Peyer's patch (tissue), 4 donors: ENCODE measurements around the gene JAM3. TPM values are rescaled to one million over a fixed set of nuclear protein-coding genes. Genes with fewer than 3 reads are reported as not detected.
A peak's percentile ranks its signal among the peaks of the same experiment; 100 is the strongest.

Experiments
- DNase-seq, 3 donors: peaks; one replicate each; pipeline ENCODE4 v3.0.0-alpha.2; 2017 to 2019
- H3K27ac ChIP-seq, 4 donors: fragments of 200-600 bp; sonication (generic); one replicate each; pipeline ENCODE4 v1.5.1; 2016 to 2019
- H3K27me3 ChIP-seq, 2 donors: fragments of 200-600 bp; sonication (generic); one replicate each; pipeline ENCODE4 v1.5.1; 2019
- H3K36me3 ChIP-seq, 3 donors: fragments of 200-600 bp; sonication (generic); one replicate each; pipeline ENCODE4 v1.5.1; 2016 to 2019
- H3K4me1 ChIP-seq, 4 donors: fragments of 200-600 bp; sonication (generic); one replicate each; pipeline ENCODE4 v1.5.1; 2016 to 2019
- H3K4me3 ChIP-seq, 4 donors: fragments of 200-600 bp; sonication (generic); 1 replicate in 3 of 4; 2 replicates in 1 of 4; pipeline ENCODE4 v1.5.1; 2016 to 2019; ENCODE audit warnings: mild to moderate bottlenecking in 1 of 4
- H3K9me3 ChIP-seq, 4 donors: fragments of 200-600 bp; sonication (generic); one replicate each; pipeline ENCODE4 v1.5.1; 2016 to 2019; ENCODE audit warnings: mild to moderate bottlenecking in 1 of 4
- CTCF ChIP-seq, 6 experiments: fragments of 450-650 bp in 4 of 6; fragments of 200-600 bp in 2 of 6; sonication (generic) in 1 of 6; IDR thresholded peaks; one replicate each; pipeline ENCODE4 v1.5.1; 2017 to 2019; ENCODE audit warnings: antibody characterized with exemption in 6 of 6, mild to moderate bottlenecking in 3 of 6, moderate library complexity in 1 of 6
- POLR2A ChIP-seq, 2 donors: fragments of 450-650 bp; IDR thresholded peaks; one replicate each; pipeline ENCODE4 v1.5.1; 2017; ENCODE audit warnings: antibody characterized with exemption in 2 of 2, mild to moderate bottlenecking in 2 of 2, moderate library complexity in 2 of 2
- total RNA-seq, 4 donors: library from RNA; depleted of rRNA; stranded (reverse); fragments of >200 nt; gene quantifications; one replicate each; pipeline ENCODE4 v1.1.0, GENCODE V29; 2016

Gene JAM3
- total RNA-seq, 4 donors from 2014 or later = 4.6 to 14.0 (median 8.5) TPM

- no peak for DNase-seq
- no peak overlapping the region for H3K27ac ChIP-seq
- no peaks in the 10 kb centered on the region for H3K27me3 ChIP-seq
- TF ChIP-seq POLR2A (IDR thresholded peaks at IDR 0.05) (no peak), CTCF (IDR thresholded peaks at IDR 0.05) (no peak)
- H3K36me3 ChIP-seq = no peaks in the 10 kb centered on the region
- no peaks in the 10 kb centered on the region for H3K4me1 ChIP-seq
- no peak overlapping the region for H3K4me3 ChIP-seq
- H3K9me3 ChIP-seq = peaks cover 0 to 4% (median 0%) of the 10 kb centered on the region in 4 donors
Measured at GRCh38 chr11:134132808-134133207, 63.9 kb downstream of the JAM3 start.

- H3K36me3 ChIP-seq = no peaks in the 10 kb centered on the region
- no peak overlapping the region for H3K4me3 ChIP-seq
- no peak for DNase-seq
- no peak overlapping the region for H3K27ac ChIP-seq
- H3K9me3 ChIP-seq = peaks cover 0 to 4% (median 0%) of the 10 kb centered on the region in 4 donors
- no peak for TF ChIP-seq POLR2A (IDR thresholded peaks at IDR 0.05)
- no peak for TF ChIP-seq CTCF (IDR thresholded peaks at IDR 0.05)
- H3K4me1 ChIP-seq = no peaks in the 10 kb centered on the region
- H3K27me3 ChIP-seq = no peaks in the 10 kb centered on the region
Measured at GRCh38 chr11:134134167-134134566, 65.3 kb downstream of the JAM3 start.

- DNase-seq = no peak
- H3K9me3 ChIP-seq = no peaks in the 10 kb centered on the region
- TF ChIP-seq POLR2A (IDR thresholded peaks at IDR 0.05) = no peak
- no peak for TF ChIP-seq CTCF (IDR thresholded peaks at IDR 0.05)
- H3K27me3 ChIP-seq = no peaks in the 10 kb centered on the region
- H3K27ac ChIP-seq = no peak overlapping the region
- H3K4me3 ChIP-seq = no peak overlapping the region
- no peaks in the 10 kb centered on the region for H3K36me3 ChIP-seq
- H3K4me1 ChIP-seq = no peaks in the 10 kb centered on the region
Measured at GRCh38 chr11:134138376-134138775, 69.5 kb downstream of the JAM3 start.

- DNase-seq = no peak
- no peaks in the 10 kb centered on the region for H3K36me3 ChIP-seq
- H3K27me3 ChIP-seq = no peaks in the 10 kb centered on the region
- TF ChIP-seq POLR2A (IDR thresholded peaks at IDR 0.05) = no peak
- no peak for TF ChIP-seq CTCF (IDR thresholded peaks at IDR 0.05)
- H3K27ac ChIP-seq = peak overlapping the region in 1 of 4 donors; percentile 18
- no peak overlapping the region for H3K4me3 ChIP-seq
- no peaks in the 10 kb centered on the region for H3K4me1 ChIP-seq
- no peaks in the 10 kb centered on the region for H3K9me3 ChIP-seq
Measured at GRCh38 chr11:134139303-134139872, 70.5 kb downstream of the JAM3 start.

- no peaks in the 10 kb centered on the region for H3K36me3 ChIP-seq
- peak overlapping the region in 1 of 4 donors; percentile 18 for H3K27ac ChIP-seq
- no peaks in the 10 kb centered on the region for H3K9me3 ChIP-seq
- TF ChIP-seq POLR2A (IDR thresholded peaks at IDR 0.05) (no peak), CTCF (IDR thresholded peaks at IDR 0.05) (peak; percentile 45 to 86 (median 78))
- no peak overlapping the region for H3K4me3 ChIP-seq
- H3K4me1 ChIP-seq = no peaks in the 10 kb centered on the region
- DNase-seq = peak in 2 of 3 donors; percentile 40 to 77
- H3K27me3 ChIP-seq = no peaks in the 10 kb centered on the region
Measured at GRCh38 chr11:134139873-134140331, 71.0 kb downstream of the JAM3 start.
